Measurements from ENCODE around the gene SNIP1.
"Not testable (repeated sequence)": the region's sequence is repeated elsewhere in the genome, so short reads cannot be mapped to it uniquely, and the experiment has no call there.

The SNIP1 gene

GRCh38 chr1:37560401-37561132 lies 6.5 kb upstream of the SNIP1 start:
- DNase-seq: no peak

GRCh38 chr1:37559957-37560379 lies 5.9 kb upstream of the SNIP1 start:
- DNase-seq: not testable (repeated sequence)

DNA sequence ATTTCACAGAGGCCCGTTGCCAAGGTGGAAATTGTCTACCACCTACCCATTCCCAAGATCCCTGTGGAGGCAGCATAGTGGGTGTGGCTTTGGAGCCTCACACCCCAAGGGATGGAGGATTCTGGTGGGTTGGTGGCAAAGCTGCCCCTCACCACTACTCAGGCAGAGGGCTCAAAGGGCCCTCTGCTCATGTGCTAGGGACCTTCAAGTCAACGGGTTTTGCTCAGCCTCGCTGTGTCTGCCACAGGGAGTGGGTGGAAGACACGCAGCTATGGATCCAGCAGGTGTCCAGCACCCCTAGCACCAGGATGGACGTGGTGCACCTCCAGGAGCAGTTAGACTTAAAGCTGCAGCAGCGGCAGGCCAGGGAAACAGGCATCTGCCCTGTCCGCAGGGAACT lies 5.0 kb upstream of the SNIP1 start:
- no peak for DNase-seq

DNA sequence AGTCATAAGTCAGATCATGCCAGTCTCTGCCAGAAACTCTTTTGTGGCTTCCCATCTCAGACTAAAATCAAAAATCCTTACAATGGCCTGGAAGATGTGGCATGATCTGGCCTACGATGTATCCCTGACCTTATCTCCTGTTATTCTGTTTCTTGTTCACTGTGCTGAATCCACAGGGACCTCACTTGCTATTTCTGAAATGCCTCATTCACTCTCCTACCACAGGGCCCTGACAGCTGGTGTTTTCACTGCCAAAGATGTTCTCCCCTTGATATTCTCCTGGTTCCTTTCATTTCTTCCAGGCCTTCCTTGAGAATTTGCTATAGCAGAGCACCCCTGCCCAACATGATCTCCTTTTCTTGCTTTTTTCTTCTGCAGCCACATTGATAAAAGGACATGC lies 4.3 kb upstream of the SNIP1 start:
- DNase-seq: no peak

DNA sequence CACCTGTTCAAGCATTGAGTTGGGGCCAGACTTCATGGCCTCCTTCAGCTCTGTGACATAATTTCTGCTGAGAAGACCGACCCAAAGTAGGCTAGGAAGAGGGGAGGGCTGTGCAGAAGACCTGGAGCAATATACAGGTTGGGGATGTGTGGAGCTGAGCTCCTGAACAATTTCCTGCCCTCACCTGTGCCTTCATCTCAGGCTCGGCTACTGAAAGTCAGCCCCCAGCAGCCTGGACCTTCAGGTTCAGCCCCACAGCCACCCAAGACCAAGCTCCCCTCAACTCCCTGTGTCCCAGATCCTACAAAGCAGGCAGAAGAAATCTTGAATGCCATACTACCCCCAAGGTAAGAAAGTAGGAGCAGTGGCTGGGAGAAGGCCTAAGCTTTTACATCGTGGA lies 3.3 kb upstream of the SNIP1 start:
- no peak for DNase-seq

DNA sequence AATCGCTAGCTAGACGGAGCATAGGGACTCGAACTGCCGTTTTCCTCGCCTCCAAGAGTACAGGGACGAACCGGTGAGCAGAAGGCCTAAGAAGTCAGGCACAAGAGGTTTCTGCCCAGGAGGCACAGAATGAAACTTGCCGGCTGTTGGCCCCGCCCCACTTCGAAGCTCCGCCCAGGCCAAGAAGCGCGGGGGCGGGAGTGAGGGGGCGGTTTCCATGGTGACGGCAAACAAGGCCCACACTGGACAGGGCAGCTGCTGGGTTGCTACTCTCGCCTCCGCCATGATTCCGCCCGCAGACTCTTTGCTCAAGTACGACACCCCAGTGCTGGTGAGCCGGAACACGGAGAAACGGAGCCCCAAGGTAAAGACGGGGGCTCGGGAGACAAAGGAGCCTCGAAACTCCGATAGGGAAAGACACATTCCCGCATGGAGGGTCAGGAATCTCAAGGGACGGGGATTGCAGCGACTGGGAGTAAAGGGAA lies 2.7 kb upstream of the SNIP1 start, which contains the start of gene DNALI1:
TSS of gene DNALI1 (plus strand) at position 229 of the 485 bp plus-strand sequence. CDS start at position 284, 55 bp downstream.
- DNase-seq: peak; percentile 79

GRCh38 chr1:37553598-37553926 lies 531 bp downstream of the SNIP1 start:
- no peak for DNase-seq

DNA sequence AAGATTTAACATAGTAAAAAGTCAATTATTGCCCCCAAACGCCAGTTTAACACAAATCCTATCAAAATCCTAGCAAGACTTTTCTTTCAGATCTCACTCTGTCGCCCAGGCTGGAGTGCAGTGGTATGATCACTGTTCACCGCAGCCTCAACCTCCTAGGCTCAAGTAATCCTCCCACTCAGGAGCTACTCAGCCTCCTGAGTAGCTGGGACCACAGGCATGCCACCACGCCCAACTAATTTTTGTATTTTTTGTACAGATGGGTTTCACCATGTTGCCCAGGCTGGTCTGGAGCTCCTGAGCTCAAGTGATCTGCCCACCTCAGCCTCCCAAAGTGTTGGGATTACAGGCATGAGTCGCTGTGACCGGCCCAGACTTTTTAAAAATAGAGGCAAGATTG lies 4.8 kb downstream of the SNIP1 start:
- DNase-seq: no peak

GRCh38 chr1:37545019-37545418 lies 9.1 kb downstream of the SNIP1 start:
- DNase-seq: no peak

DNA sequence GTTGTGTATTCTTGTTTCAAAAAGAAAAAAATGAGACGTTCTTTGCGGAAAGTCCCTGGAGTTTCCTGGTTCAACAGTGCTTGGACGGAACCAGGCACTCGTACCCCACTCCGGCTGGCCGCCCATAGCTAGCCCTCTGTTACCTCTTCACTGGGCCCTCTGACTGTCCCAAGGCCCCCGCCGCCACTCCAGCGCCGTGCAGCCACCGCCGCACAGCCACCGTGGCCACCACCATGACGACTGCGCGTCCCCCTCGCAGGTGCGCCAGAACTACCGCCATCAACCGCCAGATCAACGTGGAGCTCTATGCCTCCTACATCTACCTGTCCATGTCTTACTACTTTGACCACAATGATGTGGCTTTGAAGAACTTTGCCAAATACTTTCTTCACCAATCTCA lies 9.6 kb downstream of the SNIP1 start:
- no peak for DNase-seq

GRCh38 chr1:37540036-37540785 lies 13.9 kb downstream of the SNIP1 start:
- DNase-seq: no peak

DNA sequence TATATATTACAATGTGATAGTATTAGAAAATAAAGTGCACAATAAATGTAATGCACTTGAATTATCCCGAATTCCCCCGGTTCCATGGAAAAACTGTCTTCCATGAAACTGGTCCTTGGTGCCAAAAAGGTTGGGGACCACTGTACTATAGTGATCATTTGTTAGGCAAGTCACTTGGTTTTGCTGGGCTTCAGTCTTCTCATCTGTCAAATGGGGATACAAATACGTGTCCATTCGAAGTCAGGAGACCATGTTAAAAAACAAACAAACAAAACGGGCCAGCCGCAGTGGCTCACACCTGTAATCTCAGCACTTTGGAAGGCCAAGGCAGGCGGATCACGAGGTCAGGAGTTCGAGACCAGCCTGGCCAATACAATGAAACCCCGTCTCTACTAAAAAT lies 14.9 kb downstream of the SNIP1 start:
- not testable (repeated sequence) for DNase-seq

GRCh38 chr1:37537378-37537777 lies 16.7 kb downstream of the SNIP1 start:
- no peak for DNase-seq

- DNase-seq: no peak
Measured at GRCh38 chr1:37533317-37534093, 20.6 kb downstream of the SNIP1 start.

GRCh38 chr1:37532418-37533156 lies 21.5 kb downstream of the SNIP1 start:
- DNase-seq: not testable (repeated sequence)

DNA sequence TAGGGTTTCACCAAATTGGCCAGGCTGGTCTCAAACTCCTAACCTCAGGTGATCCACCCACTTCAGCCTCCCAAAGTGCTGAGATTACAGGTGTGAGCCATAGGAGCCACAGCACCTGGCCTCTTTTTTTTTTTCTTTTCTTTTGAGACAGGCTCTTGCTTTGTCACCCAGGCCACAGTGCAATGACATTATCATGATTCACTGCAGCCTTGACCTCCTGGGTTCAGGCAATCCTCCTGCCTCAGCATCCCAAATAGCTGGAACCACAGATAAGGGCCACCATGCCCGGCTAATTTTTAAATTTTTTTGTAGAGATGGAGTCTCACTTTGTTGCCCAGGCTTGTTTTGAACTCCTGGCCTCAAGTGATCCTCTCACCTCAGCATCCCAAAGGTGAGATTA lies 24.2 kb downstream of the SNIP1 start:
- not testable (repeated sequence) for DNase-seq

- DNase-seq: no peak
Measured at GRCh38 chr1:37519613-37520012, 34.5 kb downstream of the SNIP1 start.

GRCh38 chr1:37518929-37519328 lies 35.2 kb downstream of the SNIP1 start:
- DNase-seq: not testable (repeated sequence)

GRCh38 chr1:37518241-37518640 lies 35.9 kb downstream of the SNIP1 start:
- DNase-seq: not testable (repeated sequence)

DNA sequence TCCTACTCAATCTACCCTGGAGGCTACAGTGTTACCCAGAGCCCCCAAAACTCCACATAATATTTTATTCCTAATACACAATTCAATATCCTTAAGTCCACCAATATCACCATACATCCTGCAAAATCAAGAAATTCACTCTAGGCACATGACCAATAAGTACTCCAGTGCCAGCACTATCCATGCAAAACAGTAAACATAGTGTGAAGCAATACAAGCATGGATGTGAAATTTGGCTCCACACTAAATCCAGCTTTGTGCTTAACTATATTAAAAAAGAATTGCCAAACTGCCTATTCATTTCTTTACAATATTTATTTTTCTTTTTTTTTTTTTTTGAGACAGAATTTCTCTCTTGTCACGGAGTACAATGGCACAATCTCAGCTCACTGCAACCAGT lies 36.5 kb downstream of the SNIP1 start:
- DNase-seq: no peak

DNA sequence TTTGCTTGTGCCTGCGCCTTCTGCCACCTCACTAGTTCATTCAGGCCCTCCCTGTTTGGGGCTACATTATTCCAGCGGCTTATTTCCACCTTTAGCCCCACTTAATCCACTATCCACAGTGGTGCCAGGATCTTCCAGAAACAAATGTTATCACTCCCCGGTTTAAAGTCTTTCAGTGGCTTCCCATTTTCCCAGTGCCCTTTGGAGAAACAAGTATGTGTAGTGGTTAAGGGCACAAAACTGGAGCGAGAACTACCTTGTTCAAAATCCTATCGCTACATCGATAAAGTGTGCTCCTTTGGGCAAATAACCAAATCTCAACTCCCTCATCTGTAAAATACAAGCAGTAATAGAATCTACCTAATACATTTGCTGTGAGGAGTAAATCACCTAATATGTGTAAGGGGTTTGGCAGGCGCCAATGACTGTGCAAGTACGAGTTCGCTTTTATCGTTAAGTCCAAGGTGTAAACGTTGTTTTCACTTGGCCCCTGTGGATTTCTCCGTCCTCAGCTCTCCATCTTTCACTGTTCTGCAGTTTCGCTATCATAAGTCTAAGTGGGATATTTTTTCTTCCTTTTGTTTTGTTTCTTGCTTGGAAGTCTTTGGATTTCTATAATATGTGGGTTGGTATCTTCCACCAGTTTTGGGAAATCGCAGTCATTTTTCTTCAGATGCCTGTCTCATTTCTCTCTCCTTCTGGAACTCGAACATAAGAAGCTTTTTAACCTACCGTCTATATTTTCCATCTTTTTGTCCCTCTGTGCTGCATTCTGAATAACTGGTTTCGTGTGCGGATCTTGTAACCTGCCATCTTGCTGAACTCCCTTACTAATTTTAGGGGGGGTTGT lies 38.7 kb downstream of the SNIP1 start:
- DNase-seq: no peak

Measured in right kidney (tissue), 1 donor.